Measurements from ENCODE around the gene GMCL2. TPM values are rescaled to one million over a fixed set of nuclear protein-coding genes. Genes with fewer than 3 reads are reported as not detected.
"Not testable (repeated sequence)": the region's sequence is repeated elsewhere in the genome, so short reads cannot be mapped to it uniquely, and the experiment has no call there.

GMCL2 gene
- total RNA-seq, 2 donors from 2014 or later: not detected

GRCh38 chr5:178230879-178231538, 43.8 kb upstream of the GMCL2 start:
- no peaks in the 10 kb centered on the region for H3K9me3 ChIP-seq
- ATAC-seq (no peak), DNase-seq (peak; percentile 29 to 54 (median 44))
- peak overlapping the region in 2 of 4 donors; percentile 90 for H3K27ac ChIP-seq
- WGBS, 2 donors: 53 to 54% methylated on average over 8 to 9 of the region's 9 CpGs
- no peaks in the 10 kb centered on the region for H3K27me3 ChIP-seq
- TF ChIP-seq POLR2A (IDR thresholded peaks at IDR 0.05) (no peak), CTCF (IDR thresholded peaks at IDR 0.05) (no peak)
- peaks cover 0 to 7% of the 10 kb centered on the region in 2 donors for H3K36me3 ChIP-seq (replicated peaks in 1 of 2; ENCODE audit: insufficient read depth in 1 of 2, low read depth in 2 of 2)
- H3K4me1 ChIP-seq: peaks cover 32% of the 10 kb centered on the region
- intact Hi-C loops (cut with DNase I): no loop called here
- no peak overlapping the region for H3K4me3 ChIP-seq

GRCh38 chr5:178229861-178230260, 42.7 kb upstream of the GMCL2 start:
- no peak for ATAC-seq
- Histone ChIP-seq H3K36me3 (replicated peaks in 1 of 2; ENCODE audit: insufficient read depth in 1 of 2, low read depth in 2 of 2) (peaks cover 0 to 7% of the 10 kb centered on the region in 2 donors), H3K27ac (no peak overlapping the region), H3K4me3 (no peak overlapping the region), H3K27me3 (no peaks in the 10 kb centered on the region), H3K4me1 (peaks cover 32% of the 10 kb centered on the region), H3K9me3 (no peaks in the 10 kb centered on the region)
- DNase-seq: no peak
- intact Hi-C loops (cut with DNase I): no loop called here
- WGBS, 2 donors: 90 to 95% methylated on average over 10 of the region's 10 CpGs
- TF ChIP-seq POLR2A (IDR thresholded peaks at IDR 0.05) (no peak), CTCF (IDR thresholded peaks at IDR 0.05) (no peak)

- intact Hi-C loops (cut with DNase I); ATAC-seq; H3K36me3 ChIP-seq (replicated peaks in 1 of 2; ENCODE audit: insufficient read depth in 1 of 2, low read depth in 2 of 2); H3K27me3 ChIP-seq; H3K4me3 ChIP-seq; DNase-seq; H3K9me3 ChIP-seq; H3K27ac ChIP-seq: not testable (repeated sequence)
- peaks cover 32% of the 10 kb centered on the region for H3K4me1 ChIP-seq
- WGBS, 2 donors: 90 to 97% methylated on average over 11 to 13 of the region's 13 CpGs
Observed at GRCh38 chr5:178229111-178229510, 41.9 kb upstream of the GMCL2 start.

GRCh38 chr5:178228609-178229008, 41.4 kb upstream of the GMCL2 start:
- TF ChIP-seq POLR2A (IDR thresholded peaks at IDR 0.05) (no peak), CTCF (IDR thresholded peaks at IDR 0.05) (no peak)
- Histone ChIP-seq H3K36me3 (replicated peaks in 1 of 2; ENCODE audit: insufficient read depth in 1 of 2, low read depth in 2 of 2) (peaks cover 0 to 7% of the 10 kb centered on the region in 2 donors), H3K9me3 (no peaks in the 10 kb centered on the region), H3K4me3 (no peak overlapping the region), H3K27ac (no peak overlapping the region), H3K27me3 (no peaks in the 10 kb centered on the region), H3K4me1 (peaks cover 32% of the 10 kb centered on the region)
- ATAC-seq: no peak
- intact Hi-C loops (cut with DNase I): no loop called here
- 94 to 98% methylated on average over 11 of the region's 11 CpGs for WGBS, 2 donors
- no peak for DNase-seq

GRCh38 chr5:178227929-178228328, 40.8 kb upstream of the GMCL2 start:
- Histone ChIP-seq H3K9me3 (no peaks in the 10 kb centered on the region), H3K36me3 (replicated peaks in 1 of 2; ENCODE audit: insufficient read depth in 1 of 2, low read depth in 2 of 2) (peaks cover 0 to 7% of the 10 kb centered on the region in 2 donors), H3K4me3 (no peak overlapping the region), H3K4me1 (peaks cover 30% of the 10 kb centered on the region), H3K27ac (no peak overlapping the region), H3K27me3 (no peaks in the 10 kb centered on the region)
- ATAC-seq: no peak
- no peak for TF ChIP-seq CTCF (IDR thresholded peaks at IDR 0.05)
- no peak for TF ChIP-seq POLR2A (IDR thresholded peaks at IDR 0.05)
- no peak for DNase-seq
- intact Hi-C loops (cut with DNase I): no loop called here
- 83 to 94% methylated on average over 3 of the region's 3 CpGs for WGBS, 2 donors
